ENCODE data around the gene GNPTG. TPM values are rescaled to one million over a fixed set of nuclear protein-coding genes. Genes with fewer than 3 reads are reported as not detected.

The GNPTG gene
- total RNA-seq, 2 donors from 2014 or later, result 99.6 to 132 TPM

- 83% methylated on average over 9 of the region's 9 CpGs for WGBS
- Histone ChIP-seq H3K27me3 (replicated peaks; ENCODE audit: insufficient read depth) (no peaks in the 10 kb centered on the region), H3K27ac (no peak overlapping the region), H3K4me1 (replicated peaks) (peaks cover 3% of the 10 kb centered on the region), H3K4me3 (no peak overlapping the region), H3K36me3 (peaks cover 45 to 48% of the 10 kb centered on the region in 2 donors), H3K9me3 (no peaks in the 10 kb centered on the region)
- intact Hi-C loops (cut with DNase I), result no loop called here
- no peak for DNase-seq (ENCODE audit: low spot score)
- TF ChIP-seq CTCF (IDR thresholded peaks at IDR 0.05) (no peak), POLR2A (IDR thresholded peaks at IDR 0.05) (no peak), POLR2AphosphoS5 (IDR thresholded peaks at IDR 0.05) (no peak)
These were observed 33.5 kb upstream of the GNPTG start for GRCh38 chr16:1318268-1318545.

DNA sequence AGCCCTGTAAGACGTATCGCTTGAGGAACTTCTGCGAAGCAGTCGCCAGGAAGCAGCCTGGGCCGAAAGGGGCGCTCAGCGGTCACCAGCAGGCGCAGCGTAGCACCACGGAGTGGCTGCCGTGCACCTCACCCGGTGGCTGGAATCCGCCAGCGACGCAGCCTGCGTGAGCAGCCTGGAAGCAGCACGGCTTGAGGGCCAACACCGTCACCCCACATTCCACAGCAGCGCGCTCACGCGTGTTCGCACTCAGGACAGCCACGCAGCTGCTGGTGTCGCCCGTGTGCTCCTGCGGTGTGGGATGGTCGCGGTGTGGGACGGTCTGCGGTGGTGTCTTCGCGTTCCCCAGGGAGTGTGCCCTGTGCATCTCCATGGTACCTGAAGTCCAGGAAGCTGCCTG lies 32.7 kb upstream of the GNPTG start:
- H3K4me3 ChIP-seq, result no peak overlapping the region
- peaks cover 45 to 48% of the 10 kb centered on the region in 2 donors for H3K36me3 ChIP-seq
- DNase-seq (ENCODE audit: low spot score), result no peak
- 92% methylated on average over 28 of the region's 33 CpGs for WGBS
- intact Hi-C loops (cut with DNase I), result no loop called here
- no peaks in the 10 kb centered on the region for H3K9me3 ChIP-seq
- no peaks in the 10 kb centered on the region for H3K27me3 ChIP-seq (replicated peaks; ENCODE audit: insufficient read depth)
- no peak overlapping the region for H3K27ac ChIP-seq
- TF ChIP-seq POLR2AphosphoS5 (IDR thresholded peaks at IDR 0.05) (no peak), CTCF (IDR thresholded peaks at IDR 0.05) (no peak), POLR2A (IDR thresholded peaks at IDR 0.05) (no peak)
- H3K4me1 ChIP-seq (replicated peaks), result no peaks in the 10 kb centered on the region

DNA sequence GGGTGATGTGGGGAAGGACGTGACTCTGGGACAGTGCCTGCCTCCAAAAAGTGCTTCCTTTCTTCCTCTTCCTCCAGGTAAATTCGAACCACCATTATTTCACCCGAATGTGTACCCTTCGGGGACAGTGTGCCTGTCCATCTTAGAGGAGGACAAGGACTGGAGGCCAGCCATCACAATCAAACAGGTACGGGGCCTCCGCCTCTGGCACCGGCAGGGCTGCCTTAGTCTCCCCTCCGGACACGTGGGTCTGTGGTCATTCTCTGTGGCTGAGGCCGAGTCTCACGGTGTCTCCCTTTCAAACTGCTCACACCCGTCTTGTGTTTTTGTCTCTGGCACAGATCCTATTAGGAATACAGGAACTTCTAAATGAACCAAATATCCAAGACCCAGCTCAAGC lies 31.6 kb upstream of the GNPTG start:
- H3K36me3 ChIP-seq, result peaks cover 41 to 46% of the 10 kb centered on the region in 2 donors

GRCh38 chr16:1320658-1321240 lies 31.0 kb upstream of the GNPTG start:
- peaks cover 35 to 40% of the 10 kb centered on the region in 2 donors for H3K36me3 ChIP-seq
- H3K4me1 ChIP-seq (replicated peaks), result no peaks in the 10 kb centered on the region
- TF ChIP-seq CTCF (IDR thresholded peaks at IDR 0.05) (no peak), POLR2A (IDR thresholded peaks at IDR 0.05) (no peak), POLR2AphosphoS5 (IDR thresholded peaks at IDR 0.05) (no peak)
- no peak overlapping the region for H3K4me3 ChIP-seq
- 83% methylated on average over 21 of the region's 22 CpGs for WGBS
- H3K27me3 ChIP-seq (replicated peaks; ENCODE audit: insufficient read depth), result no peaks in the 10 kb centered on the region
- intact Hi-C loops (cut with DNase I), result no loop called here
- H3K27ac ChIP-seq, result no peak overlapping the region
- H3K9me3 ChIP-seq, result no peaks in the 10 kb centered on the region
- DNase-seq (ENCODE audit: low spot score), result no peak

More for the DNA sequence above, 31.6 kb upstream of the GNPTG start:
- DNase-seq (ENCODE audit: low spot score), result no peak
- no peak overlapping the region for H3K27ac ChIP-seq
- H3K4me1 ChIP-seq (replicated peaks), result no peaks in the 10 kb centered on the region
- no peak for TF ChIP-seq CTCF (IDR thresholded peaks at IDR 0.05)
- no peak for TF ChIP-seq POLR2A (IDR thresholded peaks at IDR 0.05)
- TF ChIP-seq POLR2AphosphoS5 (IDR thresholded peaks at IDR 0.05), result no peak
- H3K4me3 ChIP-seq, result no peak overlapping the region
- 77% methylated on average over 12 of the region's 12 CpGs for WGBS
- H3K27me3 ChIP-seq (replicated peaks; ENCODE audit: insufficient read depth), result no peaks in the 10 kb centered on the region
- no peaks in the 10 kb centered on the region for H3K9me3 ChIP-seq
- intact Hi-C loops (cut with DNase I), result no loop called here

DNA sequence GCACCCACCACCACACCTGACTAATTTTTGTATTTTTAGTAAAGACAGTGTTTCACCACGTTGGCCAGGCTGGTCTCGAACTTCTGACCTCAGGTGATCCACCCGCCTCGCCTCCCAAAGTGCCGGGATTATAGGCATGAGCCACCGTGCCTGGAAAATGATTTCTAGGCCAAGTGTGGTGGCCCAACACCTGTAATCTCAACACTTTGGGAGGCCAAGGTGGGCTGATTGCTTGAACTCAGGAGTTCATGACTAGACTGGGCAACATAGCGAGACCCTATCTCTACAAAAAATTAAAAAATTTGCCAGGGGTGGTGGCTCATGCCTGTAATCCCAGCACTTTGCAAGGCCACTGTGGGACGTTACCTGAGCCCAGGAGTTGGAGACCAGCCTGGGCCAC lies 29.3 kb upstream of the GNPTG start:
- H3K9me3 ChIP-seq, result no peaks in the 10 kb centered on the region
- intact Hi-C loops (cut with DNase I), result no loop called here
- DNase-seq (ENCODE audit: low spot score), result no peak
- H3K4me1 ChIP-seq (replicated peaks), result no peaks in the 10 kb centered on the region
- H3K4me3 ChIP-seq, result no peak overlapping the region
- no peak overlapping the region for H3K27ac ChIP-seq
- H3K36me3 ChIP-seq, result peaks cover 24 to 33% of the 10 kb centered on the region in 2 donors
- no peaks in the 10 kb centered on the region for H3K27me3 ChIP-seq (replicated peaks; ENCODE audit: insufficient read depth)
- TF ChIP-seq POLR2A (IDR thresholded peaks at IDR 0.05), result no peak
- no peak for TF ChIP-seq POLR2AphosphoS5 (IDR thresholded peaks at IDR 0.05)
- TF ChIP-seq CTCF (IDR thresholded peaks at IDR 0.05), result no peak
- WGBS, result 100% methylated on average over 8 of the region's 8 CpGs
